HG02885 (cell line): ENCODE results near the gene CDC37L1.
A peak's percentile ranks its signal among the peaks of the same experiment; 100 is the strongest.

Experiments used
- ATAC-seq: cut with Tn5 transposase; IDR thresholded peaks from one replicate; pipeline ENCODE4 v1.9.1; 2021; ENCODE audit warnings: mild to moderate bottlenecking; ENCODE audit not compliant: unreplicated experiment, poor library complexity

The CDC37L1 gene

GRCh38 chr9:4706971-4707622 lies 27.7 kb downstream of the CDC37L1 start:
- ATAC-seq: no peak

GRCh38 chr9:4709380-4709779 lies 30.0 kb downstream of the CDC37L1 start:
- no peak for ATAC-seq

GRCh38 chr9:4713849-4714248 lies 34.5 kb downstream of the CDC37L1 start:
- ATAC-seq: no peak

- no peak for ATAC-seq
Observed at GRCh38 chr9:4714266-4715016, 35.1 kb downstream of the CDC37L1 start.

GRCh38 chr9:4716163-4716562 lies 36.8 kb downstream of the CDC37L1 start:
- ATAC-seq: no peak

- no peak for ATAC-seq
Observed at GRCh38 chr9:4717815-4718214, 38.4 kb downstream of the CDC37L1 start.

GRCh38 chr9:4718911-4719310 lies 39.5 kb downstream of the CDC37L1 start:
- no peak for ATAC-seq

- ATAC-seq: no peak
Observed at GRCh38 chr9:4721736-4722135, 42.4 kb downstream of the CDC37L1 start.

- ATAC-seq: no peak
Observed at GRCh38 chr9:4725706-4726442, 46.5 kb downstream of the CDC37L1 start.

GRCh38 chr9:4727593-4727992 lies 48.2 kb downstream of the CDC37L1 start:
- no peak for ATAC-seq

GRCh38 chr9:4732890-4733289 lies 53.5 kb downstream of the CDC37L1 start:
- ATAC-seq: no peak

GRCh38 chr9:4734150-4734549 lies 54.8 kb downstream of the CDC37L1 start:
- ATAC-seq: no peak

GRCh38 chr9:4738866-4739586 lies 59.7 kb downstream of the CDC37L1 start:
- no peak for ATAC-seq

GRCh38 chr9:4739587-4740387 lies 60.4 kb downstream of the CDC37L1 start:
- ATAC-seq: no peak

- ATAC-seq: no peak
Observed at GRCh38 chr9:4740388-4740637, 60.9 kb downstream of the CDC37L1 start.

- peak; percentile 92 for ATAC-seq
Observed at GRCh38 chr9:4740638-4741364, 61.4 kb downstream of the CDC37L1 start, which contains the start of gene AK3. AK3 (minus strand) TSS chr9:4741202; CDS start chr9:4741087, 115 bp downstream.

- ATAC-seq: no peak
Observed at GRCh38 chr9:4741365-4742089, 62.2 kb downstream of the CDC37L1 start.

GRCh38 chr9:4742246-4742645 lies 62.9 kb downstream of the CDC37L1 start:
- no peak for ATAC-seq
